Activated CD4-positive, alpha-beta T cell treated with anti-CD3 and anti-CD28 coated beads, Interleukin-2, Interleukin-6, amounts not matched to agents 100 ng/mL and 50 ng/mL, durations not matched to agents 16 hours and 8 hours (primary cell): ENCODE measurements around the gene MAZ.

ENCODE experiments used
- DNase-seq: peaks from one replicate; pipeline ENCODE4 v3.0.0-alpha.2; 2020

The MAZ gene

GRCh38 chr16:29858149-29858849 is 52.0 kb downstream of the MAZ start:
- DNase-seq, result no peak

GRCh38 chr16:29858974-29859373 is 52.6 kb downstream of the MAZ start:
- no peak for DNase-seq

- DNase-seq, result no peak
These were observed 53.9 kb downstream of the MAZ start for GRCh38 chr16:29860218-29860617.
